Stimulated activated naive CD4-positive, alpha-beta T cell (primary cell): ENCODE measurements around the gene VN1R2.
"Not testable (repeated sequence)": the region's sequence is repeated elsewhere in the genome, so short reads cannot be mapped to it uniquely, and the experiment has no call there.

Experiments used
- DNase-seq, 6 experiments: peaks; one replicate each; lab custom pipeline; 2025; lab: John Stamatoyannopoulos, UW

The VN1R2 gene

GRCh38 chr19:53257715-53258342, at the start of gene VN1R2:
TSS of gene VN1R2 (plus strand) at chr19:53258292. CDS start at chr19:53258376, 84 bp downstream.
- DNase-seq, result not testable (repeated sequence)

- not testable (repeated sequence) for DNase-seq
Observed at GRCh38 chr19:53211554-53211953, 46.5 kb upstream of the VN1R2 start.

GRCh38 chr19:53212703-53213320, 45.3 kb upstream of the VN1R2 start:
- no peak for DNase-seq

GRCh38 chr19:53222716-53223115, 35.4 kb upstream of the VN1R2 start:
- not testable (repeated sequence) for DNase-seq

GRCh38 chr19:53224606-53225005, 33.5 kb upstream of the VN1R2 start:
- no peak for DNase-seq

GRCh38 chr19:53237114-53237777, 20.8 kb upstream of the VN1R2 start:
- DNase-seq, result no peak

- no peak for DNase-seq
Observed at GRCh38 chr19:53246498-53246897, 11.6 kb upstream of the VN1R2 start.

GRCh38 chr19:53254411-53255341, 3.4 kb upstream of the VN1R2 start, which contains the start of gene ZNF677:
TSS of gene ZNF677 (minus strand) at chr19:53254873. CDS start at chr19:53251550, 3,323 bp downstream.
- peak; percentile 29 to 85 (median 75) for DNase-seq

GRCh38 chr19:53267623-53268022, 9.5 kb downstream of the VN1R2 start, which contains the start of gene VN1R4:
TSS of gene VN1R4 (minus strand) at chr19:53267723. CDS start at chr19:53267665, 58 bp downstream.
- not testable (repeated sequence) for DNase-seq

GRCh38 chr19:53269861-53270260, 11.8 kb downstream of the VN1R2 start:
- not testable (repeated sequence) for DNase-seq

GRCh38 chr19:53272044-53272443, 14.0 kb downstream of the VN1R2 start:
- DNase-seq, result no peak

- DNase-seq, result no peak
Observed at GRCh38 chr19:53275480-53275879, 17.4 kb downstream of the VN1R2 start.

- peak in 1 of 6 experiments; percentile 3 for DNase-seq
Observed at GRCh38 chr19:53281947-53282346, 23.9 kb downstream of the VN1R2 start.

- no peak for DNase-seq
Observed at GRCh38 chr19:53285087-53285486, 27.0 kb downstream of the VN1R2 start.

GRCh38 chr19:53290758-53291549, 32.9 kb downstream of the VN1R2 start:
- DNase-seq, result no peak

- no peak for DNase-seq
Observed at GRCh38 chr19:53294786-53295441, 36.8 kb downstream of the VN1R2 start.

GRCh38 chr19:53301341-53301740, 43.2 kb downstream of the VN1R2 start:
- DNase-seq, result peak in 1 of 6 experiments; percentile 1

GRCh38 chr19:53308339-53308811, 50.3 kb downstream of the VN1R2 start:
- DNase-seq, result peak in 1 of 6 experiments; percentile 0
